H9 (cell line): Measurements from ENCODE around the gene SLC13A4. TPM values are rescaled to one million over a fixed set of nuclear protein-coding genes. Genes with fewer than 3 reads are reported as not detected.

Experiments used
- DNase-seq: peaks from one replicate; pipeline ENCODE4 v3.0.0-alpha.2; 2017
- H2AFZ ChIP-seq: one replicate; pipeline ENCODE4 v1.6.1; 2013; ENCODE audit warnings: mild to moderate bottlenecking, low read length, control low read depth, moderate library complexity
- H2AK5ac ChIP-seq: 2 replicates; pipeline ENCODE4 v1.6.1; 2013; ENCODE audit warnings: low read length, control low read depth, mixed read lengths; ENCODE audit not compliant: insufficient read length
- H2BK120ac ChIP-seq: one replicate; pipeline ENCODE4 v1.6.1; 2013; ENCODE audit warnings: low read depth, mild to moderate bottlenecking, low read length, control low read depth, inconsistent platforms; ENCODE audit not compliant: poor library complexity, severe bottlenecking
- H2BK12ac ChIP-seq: 2 replicates; pipeline ENCODE4 v1.6.1; 2013; ENCODE audit warnings: low read length, control low read depth, mixed read lengths, low read depth; ENCODE audit not compliant: insufficient read length
- H2BK15ac ChIP-seq: 2 replicates; pipeline ENCODE4 v1.6.1; 2013; ENCODE audit warnings: low read depth, low read length, control low read depth
- H2BK20ac ChIP-seq: one replicate; pipeline ENCODE4 v1.6.1; 2013; ENCODE audit warnings: low read depth, mild to moderate bottlenecking, low read length, control low read depth, inconsistent platforms; ENCODE audit not compliant: poor library complexity, severe bottlenecking
- H2BK5ac ChIP-seq: 2 replicates; pipeline ENCODE4 v1.6.1; 2013; ENCODE audit warnings: low read length, control low read depth, mixed read lengths; ENCODE audit not compliant: insufficient read length
- H3K14ac ChIP-seq: 2 replicates; pipeline ENCODE4 v1.6.1; 2013; ENCODE audit warnings: low read length, control low read depth; ENCODE audit not compliant: insufficient read depth
- H3K18ac ChIP-seq: 2 replicates; pipeline ENCODE4 v1.6.1; 2013; ENCODE audit warnings: low read depth, mild to moderate bottlenecking, mixed read lengths, low read length, control low read depth; ENCODE audit not compliant: insufficient read length
- H3K23ac ChIP-seq: 2 replicates; pipeline ENCODE4 v1.6.1; 2013; ENCODE audit warnings: low read length, control low read depth, mixed read lengths, low read depth; ENCODE audit not compliant: insufficient read length
- H3K23me2 ChIP-seq: 2 replicates; pipeline ENCODE4 v1.6.1; 2013; ENCODE audit warnings: low read depth, mild to moderate bottlenecking, mixed read lengths, low read length, control low read depth; ENCODE audit not compliant: insufficient read length, poor library complexity, severe bottlenecking
- H3K27ac ChIP-seq: 2 replicates; pipeline ENCODE4 v1.5.1; 2013; ENCODE audit warnings: low read length, control low read depth, mixed read lengths, low read depth; ENCODE audit not compliant: insufficient read length
- H3K27me3 ChIP-seq: 2 replicates; pipeline ENCODE4 v1.6.1; 2013; ENCODE audit warnings: low read length, control low read depth, inconsistent platforms; ENCODE audit not compliant: insufficient read depth
- H3K4ac ChIP-seq: 2 replicates; pipeline ENCODE4 v1.6.1; 2013; ENCODE audit warnings: low read depth, mild to moderate bottlenecking, control low read depth, inconsistent platforms, low read length, moderate library complexity
- H3K4me1 ChIP-seq: 2 replicates; pipeline ENCODE4 v1.6.1; 2013; ENCODE audit warnings: low read length, control low read depth, inconsistent platforms; ENCODE audit not compliant: insufficient read depth
- H3K4me2 ChIP-seq: 2 replicates; pipeline ENCODE4 v1.6.1; 2013; ENCODE audit warnings: low read length, control low read depth, mixed read lengths; ENCODE audit not compliant: insufficient read length, insufficient read depth
- H3K56ac ChIP-seq: 2 replicates; pipeline ENCODE4 v1.6.1; 2013; ENCODE audit warnings: low read depth, mild to moderate bottlenecking, mixed read lengths, low read length, control low read depth; ENCODE audit not compliant: insufficient read length
- H3K79me1 ChIP-seq: 2 replicates; pipeline ENCODE4 v1.6.1; 2013; ENCODE audit warnings: low read depth, mild to moderate bottlenecking, moderate library complexity, low read length, control low read depth, inconsistent platforms; ENCODE audit not compliant: insufficient read depth, poor library complexity, severe bottlenecking
- H3K79me2 ChIP-seq: 2 replicates; pipeline ENCODE4 v1.6.1; 2013; ENCODE audit warnings: low read length, control low read depth, inconsistent platforms; ENCODE audit not compliant: insufficient read depth
- H3K9ac ChIP-seq: 2 replicates; pipeline ENCODE4 v1.6.1; 2013; ENCODE audit warnings: low read length, control low read depth, mixed read lengths; ENCODE audit not compliant: insufficient read length; ENCODE audit errors: extremely low read depth
- H3K9me3 ChIP-seq: one replicate; pipeline ENCODE4 v1.6.1; 2013; ENCODE audit warnings: low read depth, low read length, inconsistent platforms; ENCODE audit not compliant: control insufficient read depth
- H3T11ph ChIP-seq: one replicate; pipeline ENCODE4 v1.6.1; 2013; ENCODE audit warnings: mild to moderate bottlenecking, low read length, control low read depth, inconsistent platforms
- H4K20me1 ChIP-seq: one replicate; pipeline ENCODE4 v1.6.1; 2013; ENCODE audit not compliant: control insufficient read depth, insufficient read length, insufficient read depth
- H4K5ac ChIP-seq: 2 replicates; pipeline ENCODE4 v1.6.1; 2013; ENCODE audit warnings: low read depth, mild to moderate bottlenecking, mixed read lengths, low read length, control low read depth; ENCODE audit not compliant: insufficient read length
- H4K8ac ChIP-seq: replicated peaks from 2 replicates; pipeline ENCODE4 v1.6.1; 2013; ENCODE audit warnings: low read length, control low read depth, mixed read lengths, low read depth; ENCODE audit not compliant: insufficient read length
- H4K91ac ChIP-seq: 2 replicates; pipeline ENCODE4 v1.6.1; 2013; ENCODE audit warnings: low read depth, mild to moderate bottlenecking, moderate library complexity, mixed read lengths, low read length, control low read depth; ENCODE audit not compliant: insufficient read length
- H3K27ac Mint-ChIP-seq, 3 experiments: 2 replicates in 2 of 3; 3 replicates in 1 of 3; pipeline ENCODE4 v1.8.0; 2020 to 2021; ENCODE audit warnings: mixed read lengths in 3 of 3, mild to moderate bottlenecking in 1 of 3, moderate library complexity in 1 of 3
- H3K27me3 Mint-ChIP-seq: 2 replicates; pipeline ENCODE4 v1.8.0; 2021; ENCODE audit warnings: low read depth, mild to moderate bottlenecking, moderate library complexity, mixed read lengths
- H3K36me3 Mint-ChIP-seq, 3 experiments: 2 replicates in 2 of 3; 3 replicates in 1 of 3; pipeline ENCODE4 v1.8.0; 2020 to 2021; ENCODE audit warnings: low read depth in 3 of 3, mixed read lengths in 3 of 3; ENCODE audit not compliant: insufficient read depth in 1 of 3
- H3K4me1 Mint-ChIP-seq, 2 experiments: 2 replicates each; pipeline ENCODE4 v1.8.0; 2020; ENCODE audit warnings: mixed read lengths in 2 of 2
- H3K4me3 Mint-ChIP-seq, 2 experiments: 2 replicates in 1 of 2; 3 replicates in 1 of 2; pipeline ENCODE4 v1.8.0; 2020 to 2021; ENCODE audit warnings: mild to moderate bottlenecking in 2 of 2, mixed read lengths in 2 of 2, moderate library complexity in 1 of 2
- H3K9me3 Mint-ChIP-seq, 2 experiments: 2 replicates in 1 of 2; 3 replicates in 1 of 2; pipeline ENCODE4 v1.8.0; 2020; ENCODE audit warnings: mild to moderate bottlenecking in 2 of 2, mixed read lengths in 2 of 2, moderate library complexity in 1 of 2
- CTCF ChIP-seq: fragments of 200-600 bp; sonication (generic); conservative IDR thresholded peaks from 3 replicates; pipeline ENCODE4 v1.8.0; 2021; ENCODE audit warnings: antibody characterized with exemption, mild to moderate bottlenecking
- WGBS: extraction: QIAGEN DNeasy Blood & Tissue Kit; methylation state at CpG from one replicate; pipeline ENCODE4 v1.1.7; 2013; ENCODE audit warnings: missing lambda C conversion rate, low lambda C conversion rate, mixed read lengths; ENCODE audit not compliant: insufficient read length; ENCODE audit errors: extremely low coverage; 5-methylcytosine and 5-hydroxymethylcytosine counted together
- total RNA-seq: library from RNA; stranded (reverse); gene quantifications from 2 replicates; pipeline ENCODE4 v1.2.1, GENCODE V29; 2021

The SLC13A4 gene
- total RNA-seq, 1 experiment from 2014 or later: 3.5 TPM

DNA sequence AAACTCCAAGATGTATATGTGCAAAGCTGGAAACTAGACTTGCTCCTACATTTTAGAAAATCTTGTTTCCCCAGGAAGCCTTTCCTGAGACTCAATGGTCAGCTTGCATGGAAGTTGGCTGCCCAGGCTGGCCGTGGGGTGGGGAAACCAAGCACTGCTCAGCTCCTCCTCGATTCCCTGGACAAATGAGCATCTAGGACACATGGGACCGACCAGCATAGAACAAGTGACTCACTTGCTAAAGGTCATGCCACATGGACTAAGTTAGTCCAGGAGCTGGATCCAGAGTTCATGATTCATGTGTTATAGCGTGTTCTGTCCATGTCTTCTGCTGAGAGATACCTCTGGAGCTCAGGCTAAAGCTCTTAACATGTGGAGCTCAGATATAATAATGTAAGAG lies 14.4 kb upstream of the SLC13A4 start:
- Histone ChIP-seq H3K79me1 (no peaks in the 10 kb centered on the region), H2BK20ac (no peak overlapping the region), H3K56ac (no peak overlapping the region), H4K8ac (no peak overlapping the region), H4K20me1 (no peaks in the 10 kb centered on the region), H3K4ac (no peak overlapping the region), H2BK5ac (no peak overlapping the region), H3K23me2 (no peaks in the 10 kb centered on the region), H2AFZ (no peak overlapping the region), H3K27me3 (no peaks in the 10 kb centered on the region), H3T11ph (no peak overlapping the region), H3K27ac (no peak overlapping the region), H2AK5ac (no peak overlapping the region), H2BK15ac (no peak overlapping the region), H3K14ac (no peak overlapping the region), H2BK12ac (no peak overlapping the region), H3K4me1 (no peaks in the 10 kb centered on the region), H3K9ac (no peak overlapping the region), H3K23ac (no peak overlapping the region), H3K18ac (no peak overlapping the region), H3K4me2 (no peak overlapping the region), H3K79me2 (no peaks in the 10 kb centered on the region), H3K9me3 (no peaks in the 10 kb centered on the region), H4K91ac (no peak overlapping the region), H4K5ac (no peak overlapping the region), H2BK120ac (no peak overlapping the region)
- Mint-ChIP-seq H3K4me1 (peaks cover 15 to 16% of the 10 kb centered on the region in 2 experiments), H3K36me3 (no peaks in the 10 kb centered on the region), H3K9me3 (0 out of 5 replicates have a peak, but pooled peaks cover 0 to 3% of the 10 kb centered on the region in 2 experiments), H3K27me3 (no peaks in the 10 kb centered on the region; the same call in none of the 2 replicates), H3K4me3 (no peak overlapping the region), H3K27ac (no peak overlapping the region)
- no peak for DNase-seq
- TF ChIP-seq CTCF: no peak
- WGBS: no CpG with 5 or more reads among the region's 4 CpGs
